HepG2 (cell line): ENCODE measurements around the gene ANKRD53. TPM values are rescaled to one million over a fixed set of nuclear protein-coding genes. Genes with fewer than 3 reads are reported as not detected.

Experiments used
- ATAC-seq: fragments of 200-7000 bp; cut with Tn5 transposase; 3 replicates; pipeline ENCODE4 v1.9.1; 2020; ENCODE audit warnings: mild to moderate bottlenecking, moderate library complexity
- BruUV-seq: library from RNA; stranded (reverse); fragments of 400-500 nt; replicated peaks from 2 replicates; lab custom pipeline; 2021; lab: Mats Ljungman, UMichigan
- CTCF ChIA-PET: fragments of 300-600 bp; formaldehyde crosslinking; extraction: SDS; loops from one replicate; lab custom pipeline; 2021; ENCODE audit warnings: low total read pairs, inconsistent platforms, low intra/inter-chr PET ratio; lab: Yijun Ruan, JAX
- POLR2A ChIA-PET: fragments of 350-600 bp; sonication (Branson Sonifier 250); formaldehyde crosslinking; loops from one replicate; lab custom pipeline; 2020; ENCODE audit warnings: antibody characterized with exemption, inconsistent platforms; lab: Yijun Ruan, JAX
- DNase-seq: peaks from one replicate; pipeline ENCODE4 v3.0.0-alpha.2; 2015; ENCODE audit warnings: low spot score
- FAIRE-seq: peaks from 3 replicates; lab custom pipeline; 2011; peaks lifted over from hg19 to GRCh38; lab: Jason Lieb, UNC
- H2AFZ ChIP-seq: one replicate; pipeline ENCODE4 v1.6.1; 2011; ENCODE audit warnings: low read length, inconsistent platforms
- H3K27ac ChIP-seq: fragments of 300-600 bp; 3 replicates; pipeline ENCODE4 v1.8.0; 2011; ENCODE audit warnings: mixed run types, mild to moderate bottlenecking, mixed read lengths, low read length, inconsistent platforms; ENCODE audit not compliant: insufficient read depth; ENCODE audit errors: extremely low read length
- H3K27me3 ChIP-seq, 2 experiments: fragments of 200-600 bp in 1 of 2; 2 replicates in 1 of 2; 3 replicates in 1 of 2; pipeline versions ENCODE4 v1.6.0 to v1.8.0; 2011; ENCODE audit warnings: low read length in 2 of 2, mild to moderate bottlenecking in 2 of 2, moderate library complexity in 2 of 2, inconsistent platforms in 1 of 2; ENCODE audit not compliant: insufficient read depth in 2 of 2, control insufficient read depth in 1 of 2
- H3K36me3 ChIP-seq, 2 experiments: fragments of 200-600 bp in 1 of 2; replicated peaks in 1 of 2; 2 replicates in 1 of 2; 3 replicates in 1 of 2; pipeline versions ENCODE4 v1.5.1 to v1.8.0; 2011; ENCODE audit warnings: low read length in 2 of 2, inconsistent platforms in 1 of 2; ENCODE audit not compliant: insufficient read depth in 2 of 2, control insufficient read depth in 1 of 2
- H3K4me1 ChIP-seq: 2 replicates; pipeline ENCODE4 v1.5.1; 2012; ENCODE audit warnings: low read length, inconsistent platforms; ENCODE audit not compliant: insufficient read depth
- H3K4me2 ChIP-seq: 2 replicates; pipeline ENCODE4 v1.6.0; 2011; ENCODE audit warnings: low read depth, low read length, inconsistent platforms
- H3K4me3 ChIP-seq, 3 experiments: fragments of 200-600 bp in 1 of 3; sonication (generic), shearing (Covaris generic) in 1 of 3; replicated peaks in 1 of 3; 2 replicates each; pipeline ENCODE4 v1.5.1; 2011 to 2016; ENCODE audit warnings: low read length in 3 of 3, inconsistent platforms in 2 of 3, low read depth in 2 of 3, mild to moderate bottlenecking in 2 of 3, control low read depth in 1 of 3, mixed read lengths in 1 of 3; ENCODE audit not compliant: insufficient read depth in 1 of 3
- H3K79me2 ChIP-seq: one replicate; pipeline ENCODE4 v1.6.1; 2011; ENCODE audit warnings: low read length, inconsistent platforms; ENCODE audit not compliant: insufficient read depth
- H3K9ac ChIP-seq: 2 replicates; pipeline ENCODE4 v1.6.0; 2011; ENCODE audit warnings: mild to moderate bottlenecking, low read depth, low read length, inconsistent platforms; ENCODE audit not compliant: insufficient read depth
- H3K9me3 ChIP-seq: 2 replicates; pipeline ENCODE4 v1.5.1; 2012; ENCODE audit warnings: mild to moderate bottlenecking, low read length
- H4K20me1 ChIP-seq: 2 replicates; pipeline ENCODE4 v1.6.0; 2011; ENCODE audit warnings: inconsistent platforms, mild to moderate bottlenecking, low read length, moderate library complexity; ENCODE audit not compliant: insufficient read depth
- BHLHE40 ChIP-seq: IDR thresholded peaks from 2 replicates; pipeline ENCODE4 v1.6.1; 2011; ENCODE audit warnings: low read length, improper control_type of control experiment
- CREB1 ChIP-seq, 2 experiments: fragments of 450-650 bp in 1 of 2; IDR thresholded peaks; 2 replicates each; pipeline ENCODE4 v1.6.1; 2016 to 2017; ENCODE audit warnings: control low read depth in 1 of 2, mild to moderate bottlenecking in 1 of 2, missing compliant biosample characterization in 1 of 2, missing genetic modification characterization in 1 of 2
- FIP1L1 ChIP-seq: fragments of 200-400 bp; formaldehyde crosslinking; IDR thresholded peaks from 2 replicates; pipeline ENCODE4 v1.6.1; 2018; ENCODE audit warnings: low read depth, mild to moderate bottlenecking, low read length, moderate library complexity, borderline replicate concordance; ENCODE audit not compliant: insufficient read depth
- GABPA ChIP-seq, 2 experiments: IDR thresholded peaks; 2 replicates each; pipeline ENCODE4 v1.6.1; 2011 to 2016; ENCODE audit warnings: low read depth in 2 of 2, low read length in 1 of 2, missing biosample characterization in 1 of 2, missing genetic modification characterization in 1 of 2
- SP5 ChIP-seq: IDR thresholded peaks from 2 replicates; pipeline ENCODE4 v1.6.1; 2016; ENCODE audit warnings: low read depth, borderline replicate concordance
- ZNF749 ChIP-seq: sonication (generic); formaldehyde crosslinking; IDR thresholded peaks from 2 replicates; pipeline ENCODE4 v1.8.0; 2022; ENCODE audit warnings: mild to moderate bottlenecking, missing genetic modification reagents, moderate library complexity, borderline replicate concordance
- WGBS: methylation state at CpG from one replicate; pipeline ENCODE4 v1.1.6; 2017; ENCODE audit warnings: low lambda C conversion rate; 5-methylcytosine and 5-hydroxymethylcytosine counted together
- in situ Hi-C: cut with HindIII; loops from 2 replicates; pipeline ENCODE4 v1.10.0; 2017; ENCODE audit warnings: low pct_unique_long_range_greater_than_20kb; ENCODE audit not compliant: extremely low pct_ligation_motif_present
- intact Hi-C: fragments of 100-400 bp; cut with micrococcal nuclease; formaldehyde crosslinking; loops from one replicate; pipeline ENCODE4 v1.10.0; 2022; ENCODE audit not compliant: unreplicated experiment
- polyA plus RNA-seq, 8 experiments: library from polyadenylated mRNA; depleted of rRNA in 3 of 8; stranded (reverse) in 7 of 8; unstranded in 1 of 8; fragments of >200 nt; fragmentation: Illumina TruSeq in 4 of 8; extraction: Trizol in 4 of 8; gene quantifications; 2 replicates each; pipeline versions ENCODE4 v1.2.1 to v1.2.3, GENCODE V29; 2011 to 2016; ENCODE audit warnings: low read depth in 4 of 8, missing spikeins in 1 of 8, mixed read lengths in 1 of 8; ENCODE audit not compliant: insufficient read depth in 1 of 8
- total RNA-seq, 5 experiments: library from RNA; depleted of rRNA; stranded (reverse); fragments of >200 nt; fragmentation: Illumina TruSeq; extraction: Trizol; gene quantifications; 2 replicates each; pipeline ENCODE4 v1.2.3, GENCODE V29; 2016; ENCODE audit warnings: low read depth in 1 of 5
- TF ChIP-seq, protein P1 (sequence below), 2 experiments: sonication (generic) in 1 of 2; formaldehyde crosslinking in 1 of 2; IDR thresholded peaks; 2 replicates each; pipeline versions ENCODE4 v1.5.1 to v1.6.1; 2011 to 2020; ENCODE audit warnings: borderline replicate concordance in 1 of 2, low read depth in 1 of 2, low read length in 1 of 2, mild to moderate bottlenecking in 1 of 2, missing genetic modification reagents in 1 of 2, moderate library complexity in 1 of 2
- TF ChIP-seq, protein P2 (sequence below): sonication (generic); formaldehyde crosslinking; IDR thresholded peaks from 2 replicates; pipeline ENCODE4 v1.5.0; 2020; ENCODE audit warnings: missing genetic modification reagents
- TF ChIP-seq, protein P3 (sequence below): sonication (generic); formaldehyde crosslinking; IDR thresholded peaks from 2 replicates; pipeline ENCODE4 v1.8.0; 2022; ENCODE audit warnings: missing genetic modification reagents, mild to moderate bottlenecking, borderline replicate concordance

ANKRD53 gene
- total and polyA plus RNA-seq, 2 of the 13 experiments (the other 11 are each of a cell fraction or from before 2014, with no cell fraction given): 0.15 TPM; not detected in 1

DNA sequence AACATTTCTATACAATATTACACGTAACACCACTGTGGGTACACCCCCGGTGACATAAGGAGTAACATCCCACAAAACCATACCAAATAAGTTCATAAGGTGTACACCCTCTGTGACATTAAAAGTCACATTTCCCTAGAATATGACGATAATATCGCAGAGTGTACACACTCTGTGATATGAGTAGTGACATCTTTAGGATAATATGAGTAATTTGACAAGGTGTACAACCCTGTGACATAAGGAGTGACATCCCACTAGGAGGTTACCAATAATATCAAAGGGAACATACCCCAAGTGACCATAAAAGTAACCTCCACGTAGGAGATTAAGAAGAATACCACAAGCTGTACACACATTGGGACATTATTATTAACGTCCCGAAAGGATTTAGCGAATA, 40.2 kb downstream of the ANKRD53 start:
- no TSS peak for BruUV-seq
- H3K9ac ChIP-seq: no peak overlapping the region
- in situ Hi-C loops (no loop called here), intact Hi-C loops (no loop called here)
- no peaks in the 10 kb centered on the region for H4K20me1 ChIP-seq
- H3K27ac ChIP-seq: no peak overlapping the region
- no peaks in the 10 kb centered on the region for H3K9me3 ChIP-seq
- no peak overlapping the region for H2AFZ ChIP-seq
- TF ChIP-seq BHLHE40 (no peak), SP5 (CRISPR knock-in tag) (no peak), ZNF749 (CRISPR knock-in tag) (no peak), CREB1 (IDR thresholded peaks at IDR 0.05) (0 out of 2 replicates have a peak, but pooled peaks have one; percentile 15), CREB1 (CRISPR knock-in tag; IDR thresholded peaks at IDR 0.05) (no peak), GABPA (IDR thresholded peaks at IDR 0.05; ENCODE audit: low read depth, low read length) (no peak), GABPA (CRISPR knock-in tag; IDR thresholded peaks at IDR 0.05; ENCODE audit: low read depth) (no peak), FIP1L1 (no peak)
- TF ChIP-seq, protein P1, sequence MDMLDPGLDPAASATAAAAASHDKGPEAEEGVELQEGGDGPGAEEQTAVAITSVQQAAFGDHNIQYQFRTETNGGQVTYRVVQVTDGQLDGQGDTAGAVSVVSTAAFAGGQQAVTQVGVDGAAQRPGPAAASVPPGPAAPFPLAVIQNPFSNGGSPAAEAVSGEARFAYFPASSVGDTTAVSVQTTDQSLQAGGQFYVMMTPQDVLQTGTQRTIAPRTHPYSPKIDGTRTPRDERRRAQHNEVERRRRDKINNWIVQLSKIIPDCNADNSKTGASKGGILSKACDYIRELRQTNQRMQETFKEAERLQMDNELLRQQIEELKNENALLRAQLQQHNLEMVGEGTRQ (IDR thresholded peaks at IDR 0.05; ENCODE audit: low read depth, low read length): no peak
- TF ChIP-seq, protein P1 (CRISPR knock-in tag; IDR thresholded peaks at IDR 0.05; ENCODE audit: borderline replicate concordance): no peak
- TF ChIP-seq, protein P2, sequence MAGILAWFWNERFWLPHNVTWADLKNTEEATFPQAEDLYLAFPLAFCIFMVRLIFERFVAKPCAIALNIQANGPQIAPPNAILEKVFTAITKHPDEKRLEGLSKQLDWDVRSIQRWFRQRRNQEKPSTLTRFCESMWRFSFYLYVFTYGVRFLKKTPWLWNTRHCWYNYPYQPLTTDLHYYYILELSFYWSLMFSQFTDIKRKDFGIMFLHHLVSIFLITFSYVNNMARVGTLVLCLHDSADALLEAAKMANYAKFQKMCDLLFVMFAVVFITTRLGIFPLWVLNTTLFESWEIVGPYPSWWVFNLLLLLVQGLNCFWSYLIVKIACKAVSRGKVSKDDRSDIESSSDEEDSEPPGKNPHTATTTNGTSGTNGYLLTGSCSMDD: no peak
- TF ChIP-seq, protein P3, sequence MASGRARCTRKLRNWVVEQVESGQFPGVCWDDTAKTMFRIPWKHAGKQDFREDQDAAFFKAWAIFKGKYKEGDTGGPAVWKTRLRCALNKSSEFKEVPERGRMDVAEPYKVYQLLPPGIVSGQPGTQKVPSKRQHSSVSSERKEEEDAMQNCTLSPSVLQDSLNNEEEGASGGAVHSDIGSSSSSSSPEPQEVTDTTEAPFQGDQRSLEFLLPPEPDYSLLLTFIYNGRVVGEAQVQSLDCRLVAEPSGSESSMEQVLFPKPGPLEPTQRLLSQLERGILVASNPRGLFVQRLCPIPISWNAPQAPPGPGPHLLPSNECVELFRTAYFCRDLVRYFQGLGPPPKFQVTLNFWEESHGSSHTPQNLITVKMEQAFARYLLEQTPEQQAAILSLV (CRISPR knock-in tag): no peak
- FAIRE-seq (no peak), ATAC-seq (no peak), DNase-seq (no peak)
- H3K4me2 ChIP-seq: no peak overlapping the region
- peaks cover 16% of the 10 kb centered on the region for H3K4me1 ChIP-seq
- H3K4me3 ChIP-seq: no peak overlapping the region
- H3K79me2 ChIP-seq: no peaks in the 10 kb centered on the region
- ChIA-PET CTCF (no interaction called here), POLR2A (no interaction called here)
- 0 out of 5 replicates have a peak, but pooled peaks cover 0 to 4% of the 10 kb centered on the region in 2 experiments for H3K27me3 ChIP-seq
- H3K36me3 ChIP-seq: no peaks in the 10 kb centered on the region
- WGBS: 61% methylated on average over 8 of the region's 8 CpGs
